GM19395 (cell line): ENCODE measurements around the gene TWF2.
A peak's percentile ranks its signal among the peaks of the same experiment; 100 is the strongest.

Experiments used
- ATAC-seq: cut with Tn5 transposase; IDR thresholded peaks from one replicate; pipeline ENCODE4 v1.9.1; 2021; ENCODE audit warnings: mild to moderate bottlenecking, moderate library complexity; ENCODE audit not compliant: unreplicated experiment

The TWF2 gene

GRCh38 chr3:52259035-52259434, 20.1 kb upstream of the TWF2 start:
- ATAC-seq: no peak

DNA sequence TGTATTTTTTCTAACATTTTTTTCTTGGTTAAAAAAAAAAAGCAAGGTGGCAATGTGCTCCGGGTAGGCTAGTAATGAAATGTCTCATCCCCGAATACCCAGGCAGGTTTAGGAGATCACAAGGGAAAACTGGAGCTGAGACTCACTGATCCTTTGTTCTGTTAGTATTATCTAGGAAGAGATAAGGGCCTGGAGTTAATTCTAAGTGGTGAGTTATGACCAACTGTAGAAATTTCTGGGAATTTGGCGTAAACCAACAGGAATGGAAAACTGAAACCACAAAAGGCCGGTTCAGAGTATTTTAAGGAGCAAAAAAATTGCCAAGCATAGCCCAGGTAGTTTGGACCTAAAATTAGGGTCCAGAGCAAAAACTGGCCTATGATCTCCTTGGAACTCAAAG, 19.0 kb upstream of the TWF2 start:
- no peak for ATAC-seq

GRCh38 chr3:52256622-52257021, 17.7 kb upstream of the TWF2 start:
- no peak for ATAC-seq

DNA sequence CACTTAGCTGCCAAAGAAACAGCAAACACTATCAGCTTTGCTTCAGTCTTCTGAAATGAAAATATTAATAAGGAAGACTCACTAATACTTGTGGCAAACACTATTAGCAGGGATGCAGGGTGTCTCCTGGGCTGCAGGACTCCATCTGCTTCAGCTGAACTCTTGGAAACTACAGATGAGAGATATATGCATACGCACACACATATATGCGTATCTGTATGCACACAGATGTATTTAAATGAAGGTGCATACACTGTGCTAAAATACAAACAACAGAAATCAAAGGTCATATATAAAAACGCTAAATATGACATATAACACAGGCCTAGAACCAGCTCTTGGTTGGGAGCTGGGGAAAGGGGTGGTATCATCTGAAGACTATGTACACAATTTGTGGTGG, 17.2 kb upstream of the TWF2 start:
- ATAC-seq: no peak

GRCh38 chr3:52254608-52255007, 15.7 kb upstream of the TWF2 start:
- ATAC-seq: no peak

GRCh38 chr3:52253314-52254304, 14.7 kb upstream of the TWF2 start:
- peak; percentile 97 for ATAC-seq

DNA sequence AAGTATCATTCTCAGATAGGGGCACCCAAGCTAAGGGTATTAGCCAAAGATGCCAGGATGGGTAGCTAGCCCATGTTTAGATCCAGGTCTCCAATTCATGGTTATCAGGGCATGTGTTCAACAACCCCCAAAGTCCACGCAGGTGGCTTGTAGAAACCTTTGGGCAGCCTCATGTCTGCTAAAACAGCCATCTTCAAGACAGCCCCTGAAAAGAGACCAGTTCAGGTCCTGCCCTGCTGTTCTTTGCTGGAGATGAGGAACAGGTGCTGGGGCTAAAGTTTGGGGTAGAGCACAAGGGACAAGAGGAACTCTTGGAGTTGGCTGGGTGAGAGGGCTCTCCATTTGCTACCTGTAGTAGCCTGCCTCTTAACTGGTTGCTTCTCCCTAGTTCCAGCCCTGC, 11.2 kb upstream of the TWF2 start:
- ATAC-seq: no peak

GRCh38 chr3:52249683-52250082, 10.7 kb upstream of the TWF2 start:
- no peak for ATAC-seq

GRCh38 chr3:52248816-52249547, 10.0 kb upstream of the TWF2 start:
- ATAC-seq: no peak

DNA sequence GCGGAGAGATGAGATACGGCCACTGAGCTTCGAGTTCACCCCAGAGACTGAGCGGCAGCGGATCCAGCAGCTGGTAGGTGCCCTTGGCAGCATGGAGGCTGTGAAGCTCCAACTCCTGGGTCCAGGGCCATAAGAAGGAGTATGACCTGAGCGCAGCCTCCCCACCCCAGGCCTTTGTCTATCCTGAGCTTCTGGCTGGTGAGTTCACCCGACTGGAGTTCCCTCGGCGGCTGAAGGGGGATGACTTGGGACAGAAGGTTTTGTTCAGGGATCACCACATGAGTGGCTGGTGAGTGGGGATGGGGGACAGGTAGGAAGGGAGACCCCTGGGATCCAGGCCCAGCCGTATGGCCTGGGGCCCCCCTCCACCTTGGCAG, 9.2 kb upstream of the TWF2 start:
- ATAC-seq: no peak

DNA sequence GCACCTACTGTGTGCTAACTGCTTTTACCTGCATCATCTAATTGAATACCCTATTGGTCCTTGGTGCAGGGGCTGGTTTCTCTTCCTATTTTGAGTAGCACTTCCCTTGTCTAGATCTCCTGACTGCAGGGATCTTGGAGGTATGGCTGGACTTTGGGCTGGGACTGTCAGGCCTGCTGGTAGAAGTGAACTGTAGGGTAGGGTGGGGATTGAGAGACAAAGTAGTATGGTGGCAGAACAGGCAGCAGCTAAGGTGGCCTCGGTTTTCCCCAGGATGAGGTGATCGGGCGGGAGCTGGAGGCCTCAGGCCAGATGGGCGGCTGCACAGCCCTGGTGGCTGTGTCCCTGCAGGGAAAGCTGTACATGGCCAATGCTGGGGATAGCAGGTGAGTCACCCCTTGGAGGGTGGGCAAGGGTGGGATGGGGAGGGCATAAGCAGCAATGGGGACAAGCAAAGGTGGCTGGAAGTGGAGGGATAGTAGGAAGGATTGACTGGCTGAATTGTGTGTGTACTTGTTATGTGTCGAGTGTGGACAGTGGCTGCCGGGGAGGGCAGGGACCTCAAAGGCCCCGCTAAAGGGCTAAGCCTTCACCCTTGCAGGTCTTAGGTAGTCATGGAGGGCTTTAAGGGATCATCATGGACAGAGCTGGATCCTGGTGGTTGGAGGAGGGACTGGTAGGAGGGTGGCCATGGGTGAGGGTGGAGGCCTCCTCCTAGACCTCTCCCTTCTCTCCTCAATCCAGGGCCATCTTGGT, 8.6 kb upstream of the TWF2 start:
- no peak for ATAC-seq

DNA sequence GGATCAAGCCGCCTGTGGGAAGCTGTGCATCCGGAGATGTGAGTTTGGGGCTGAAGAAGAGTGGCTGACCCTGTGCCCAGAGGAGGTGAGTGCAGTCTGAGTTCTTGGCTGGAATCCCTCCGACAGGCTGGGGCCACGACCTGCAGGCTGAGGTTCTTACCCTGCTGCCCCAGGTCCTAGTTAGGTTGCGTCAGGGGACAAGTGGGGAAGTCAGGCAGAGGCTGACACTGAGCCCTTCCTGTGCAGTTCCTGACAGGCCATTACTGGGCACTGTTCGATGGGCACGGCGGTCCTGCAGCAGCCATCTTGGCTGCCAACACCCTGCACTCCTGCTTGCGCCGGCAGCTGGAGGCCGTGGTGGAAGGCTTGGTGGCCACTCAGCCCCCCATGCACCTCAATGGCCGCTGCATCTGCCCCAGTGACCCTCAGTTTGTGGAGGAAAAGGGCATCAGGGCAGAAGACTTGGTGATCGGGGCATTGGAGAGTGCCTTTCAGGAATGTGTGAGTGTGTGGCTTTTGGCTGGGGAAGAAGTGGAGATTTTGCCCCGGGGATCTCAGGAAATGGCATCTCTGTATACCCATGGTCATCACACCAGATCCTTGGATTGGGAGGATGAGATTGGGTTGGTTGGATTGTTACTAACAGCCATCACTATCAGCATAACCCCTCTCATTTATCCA, 7.9 kb upstream of the TWF2 start:
- ATAC-seq: no peak

- no peak for ATAC-seq
These were observed 7.3 kb upstream of the TWF2 start for GRCh38 chr3:52246264-52246620.

GRCh38 chr3:52245322-52246263, 6.6 kb upstream of the TWF2 start, which contains the start of gene PPM1M:
Gene PPM1M, plus strand, starts transcription at chr3:52245759. Its CDS starts 66 bp downstream, at chr3:52245825.
- no peak for ATAC-seq

DNA sequence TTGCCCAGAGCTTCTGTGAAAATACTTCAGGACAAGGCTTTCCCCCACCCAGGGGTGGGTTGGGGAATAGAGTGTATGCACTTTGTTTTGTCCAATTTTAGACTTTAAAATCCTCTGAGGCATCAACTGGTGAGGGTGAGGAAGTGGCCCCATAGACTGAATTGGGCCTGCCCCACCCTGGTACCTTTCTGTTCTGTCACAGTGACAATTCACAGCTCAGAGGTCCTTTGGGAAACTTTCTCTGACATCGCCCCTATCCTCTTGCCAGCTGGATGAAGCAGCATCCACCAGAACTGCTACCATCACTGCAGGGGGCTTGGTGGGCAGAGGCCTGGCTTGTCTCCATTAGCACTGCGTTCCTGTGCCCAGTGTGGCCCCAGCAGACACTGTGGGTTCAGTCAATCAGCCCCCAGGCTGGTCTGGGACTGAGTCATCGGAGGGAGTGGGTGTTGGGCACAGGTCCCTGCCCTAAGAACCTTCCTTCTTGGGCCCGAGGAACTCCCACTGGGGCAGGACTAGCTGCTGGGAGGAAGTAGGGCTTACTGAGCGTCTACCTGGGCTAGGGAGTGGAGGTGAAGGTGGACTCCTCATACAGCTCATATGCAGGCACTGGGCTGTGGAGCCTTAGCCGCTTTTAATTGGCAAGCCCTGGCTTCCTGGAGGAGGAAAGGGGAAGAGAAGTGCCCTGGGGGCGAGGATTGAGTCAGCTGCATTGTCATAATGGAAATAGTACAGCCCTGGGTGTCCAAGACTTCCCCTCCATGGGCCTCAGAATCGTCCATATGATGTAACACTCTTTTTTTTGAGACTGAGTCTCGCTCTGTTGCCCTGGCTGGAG, 5.1 kb upstream of the TWF2 start:
- peak; percentile 48 for ATAC-seq

- ATAC-seq: no peak
These were observed 3.1 kb upstream of the TWF2 start for GRCh38 chr3:52242039-52242438.

GRCh38 chr3:52240886-52241370, 2.0 kb upstream of the TWF2 start:
- ATAC-seq: no peak

GRCh38 chr3:52240059-52240885, 1.3 kb upstream of the TWF2 start:
- no peak for ATAC-seq
